B cell (primary cell): ENCODE results near the gene TMC3. TPM values are rescaled to one million over a fixed set of nuclear protein-coding genes. Genes with fewer than 3 reads are reported as not detected.

Experiments used
- ATAC-seq: fragments of 200-7000 bp; cut with Tn5 transposase; one replicate; pipeline ENCODE4 v1.10.0; 2021; ENCODE audit warnings: low read depth, mild to moderate bottlenecking, moderate number of reproducible peaks, moderate library complexity
- CTCF ChIA-PET: fragments of 350-600 bp; sonication (Branson Sonifier 250); formaldehyde crosslinking; loops from one replicate; lab custom pipeline; 2021; ENCODE audit warnings: antibody characterized with exemption, inconsistent platforms; lab: Charles Lee
- POLR2A ChIA-PET: fragments of 350-600 bp; sonication (Branson Sonifier 250); formaldehyde crosslinking; loops from one replicate; lab custom pipeline; 2021; ENCODE audit warnings: antibody characterized with exemption; lab: Charles Lee
- DNase-seq: peaks from one replicate; pipeline ENCODE4 v3.0.0; 2013
- H2AFZ ChIP-seq: 2 replicates; pipeline ENCODE4 v1.6.1; 2012; ENCODE audit warnings: mild to moderate bottlenecking, low read depth, low read length; ENCODE audit not compliant: insufficient read depth, poor library complexity, severe bottlenecking
- H3K27ac ChIP-seq, 2 donors: 1 replicate in 1 of 2; 2 replicates in 1 of 2; pipeline ENCODE4 v1.5.1; 2012 to 2013; ENCODE audit warnings: low read length in 2 of 2, mild to moderate bottlenecking in 2 of 2, moderate library complexity in 1 of 2
- H3K27me3 ChIP-seq, 4 experiments: fragments of 200-600 bp in 1 of 4; sonication (generic) in 1 of 4; replicated peaks in 1 of 4; 1 replicate in 2 of 4; 2 replicates in 2 of 4; pipeline versions ENCODE4 v1.6.1 to v1.7.0; 2013 to 2016; ENCODE audit warnings: low read length in 3 of 4, mild to moderate bottlenecking in 2 of 4, mixed read lengths in 1 of 4, moderate library complexity in 1 of 4; ENCODE audit not compliant: insufficient read depth in 4 of 4, control insufficient read depth in 3 of 4; ENCODE audit errors: control extremely low read depth in 1 of 4
- H3K36me3 ChIP-seq, 2 experiments: replicated peaks in 1 of 2; 1 replicate in 1 of 2; 2 replicates in 1 of 2; pipeline versions ENCODE4 v1.6.1 to v1.7.1; 2013; ENCODE audit warnings: low read length in 1 of 2; ENCODE audit not compliant: insufficient read depth in 2 of 2, control insufficient read depth in 1 of 2; ENCODE audit errors: control extremely low read depth in 1 of 2, extremely low read depth in 1 of 2
- H3K4me1 ChIP-seq, 2 donors: fragments of 200-600 bp in 1 of 2; sonication (generic) in 1 of 2; 1 replicate in 1 of 2; 2 replicates in 1 of 2; pipeline versions ENCODE4 v1.5.1 to v1.6.1; 2013 to 2017; ENCODE audit warnings: low read length in 2 of 2; ENCODE audit not compliant: control insufficient read depth in 2 of 2, insufficient read depth in 2 of 2
- H3K4me2 ChIP-seq: replicated peaks from 2 replicates; pipeline ENCODE3; 2012; ENCODE audit warnings: mild to moderate bottlenecking, low read depth, low read length; ENCODE audit not compliant: poor library complexity, severe bottlenecking
- H3K4me3 ChIP-seq, 5 experiments: fragments of 200-600 bp in 1 of 5; sonication (generic) in 1 of 5; 1 replicate in 3 of 5; 2 replicates in 2 of 5; pipeline versions ENCODE4 v1.5.1 to v1.7.0; 2011 to 2016; ENCODE audit warnings: low read length in 4 of 5, mild to moderate bottlenecking in 4 of 5, low read depth in 2 of 5, control low read depth in 1 of 5, moderate library complexity in 1 of 5; ENCODE audit not compliant: insufficient read depth in 1 of 5; ENCODE audit errors: control extremely low read depth in 1 of 5, extremely low read depth in 1 of 5
- H3K79me2 ChIP-seq: fragments of 200-600 bp; sonication (generic); one replicate; pipeline ENCODE4 v1.6.0; 2016; ENCODE audit warnings: low read length; ENCODE audit not compliant: control insufficient read depth, insufficient read depth
- H3K9ac ChIP-seq: fragments of 200-600 bp; sonication (generic); 2 replicates; pipeline ENCODE4 v1.6.1; 2017; ENCODE audit warnings: mild to moderate bottlenecking, low read length, moderate library complexity
- H3K9me3 ChIP-seq, 3 donors: one replicate each; pipeline versions ENCODE4 v1.6.1 to v1.7.1; 2013; ENCODE audit warnings: low read length in 2 of 3; ENCODE audit not compliant: control insufficient read depth in 2 of 3, insufficient read depth in 1 of 3; ENCODE audit errors: control extremely low read depth in 1 of 3
- H4K20me1 ChIP-seq: 2 replicates; pipeline ENCODE4 v1.6.0; 2012; ENCODE audit warnings: mild to moderate bottlenecking, low read length; ENCODE audit not compliant: insufficient read depth, control insufficient read depth, poor library complexity, severe bottlenecking
- H3K27ac Mint-ChIP-seq: one replicate; pipeline ENCODE4 v1.8.0; 2021; ENCODE audit warnings: mixed read lengths
- H3K27me3 Mint-ChIP-seq: one replicate; pipeline ENCODE4 v1.8.0; 2021; ENCODE audit warnings: mixed read lengths
- H3K4me1 Mint-ChIP-seq: one replicate; pipeline ENCODE4 v1.8.0; 2021; ENCODE audit warnings: mixed read lengths
- H3K4me3 Mint-ChIP-seq: one replicate; pipeline ENCODE4 v1.8.0; 2021; ENCODE audit warnings: mixed read lengths
- H3K9me3 Mint-ChIP-seq: one replicate; pipeline ENCODE4 v1.8.0; 2022; ENCODE audit warnings: mixed read lengths; ENCODE audit not compliant: insufficient read depth
- CTCF ChIP-seq: fragments of 200-600 bp; IDR thresholded peaks from one replicate; pipeline ENCODE4 v1.8.0; 2022; ENCODE audit warnings: antibody characterized with exemption, mild to moderate bottlenecking
- EZH2 ChIP-seq: IDR thresholded peaks from 2 replicates; pipeline ENCODE4 v1.6.1; 2012; ENCODE audit warnings: borderline replicate concordance, low read depth, mild to moderate bottlenecking, moderate library complexity, low read length; ENCODE audit not compliant: insufficient read depth, poor library complexity, severe bottlenecking
- WGBS: methylation state at CpG from one replicate; pipeline ENCODE4 v1.1.5; 2013; ENCODE audit warnings: missing lambda C conversion rate; ENCODE audit not compliant: insufficient coverage; 5-methylcytosine and 5-hydroxymethylcytosine counted together
- intact Hi-C: fragments of 100-400 bp; cut with micrococcal nuclease; formaldehyde crosslinking; loops from one replicate; pipeline ENCODE4 v1.10.0; 2022
- polyA plus RNA-seq: library from polyadenylated mRNA; depleted of rRNA; stranded (reverse); fragments of >200 nt; gene quantifications from 2 replicates; pipeline ENCODE4 v1.2.3, GENCODE V29; 2012
- total RNA-seq, 2 donors: library from RNA; stranded (reverse); fragments of 120-200 nt in 1 of 2; gene quantifications; 1 replicate in 1 of 2; 2 replicates in 1 of 2; pipeline versions ENCODE4 v1.2.3 to v1.2.4, GENCODE V29; 2013 to 2022

The TMC3 gene
- total and polyA plus RNA-seq, 2 donors (not counting 1 experiment from before 2014, with no cell fraction given): not detected

GRCh38 chr15:81316267-81316666, 57.7 kb downstream of the TMC3 start:
- ChIA-PET POLR2A (no interaction called here), CTCF (no interaction called here)
- Histone ChIP-seq H3K9me3 (no peaks in the 10 kb centered on the region), H3K79me2 (peaks cover 49% of the 10 kb centered on the region), H3K4me2 (no peak overlapping the region), H3K36me3 (peaks cover 0 to 39% of the 10 kb centered on the region in 2 experiments), H3K9ac (no peak overlapping the region), H3K27me3 (no peaks in the 10 kb centered on the region), H4K20me1 (peaks cover 16% of the 10 kb centered on the region), H3K4me3 (no peak overlapping the region), H2AFZ (no peak overlapping the region), H3K4me1 (peaks cover 79 to 86% of the 10 kb centered on the region in 2 donors), H3K27ac (peak overlapping the region; percentile 47 to 88)
- peak overlapping the region; percentile 88 for H3K27ac Mint-ChIP-seq
- DNase-seq: no peak
- no peak for ATAC-seq
- intact Hi-C loops: loop anchor here (2.0 kb wide), 1 partner anchor 13 kb away; no protein-coding TSS in a partner anchor
- H3K27me3 Mint-ChIP-seq: no peaks in the 10 kb centered on the region
- H3K4me1 Mint-ChIP-seq: peaks cover 78% of the 10 kb centered on the region
- H3K4me3 Mint-ChIP-seq: peak overlapping the region; percentile 20
- no peaks in the 10 kb centered on the region for H3K9me3 Mint-ChIP-seq
- WGBS: 81% methylated on average over 2 of the region's 3 CpGs
- no peak for TF ChIP-seq EZH2
- no peak for TF ChIP-seq CTCF

DNA sequence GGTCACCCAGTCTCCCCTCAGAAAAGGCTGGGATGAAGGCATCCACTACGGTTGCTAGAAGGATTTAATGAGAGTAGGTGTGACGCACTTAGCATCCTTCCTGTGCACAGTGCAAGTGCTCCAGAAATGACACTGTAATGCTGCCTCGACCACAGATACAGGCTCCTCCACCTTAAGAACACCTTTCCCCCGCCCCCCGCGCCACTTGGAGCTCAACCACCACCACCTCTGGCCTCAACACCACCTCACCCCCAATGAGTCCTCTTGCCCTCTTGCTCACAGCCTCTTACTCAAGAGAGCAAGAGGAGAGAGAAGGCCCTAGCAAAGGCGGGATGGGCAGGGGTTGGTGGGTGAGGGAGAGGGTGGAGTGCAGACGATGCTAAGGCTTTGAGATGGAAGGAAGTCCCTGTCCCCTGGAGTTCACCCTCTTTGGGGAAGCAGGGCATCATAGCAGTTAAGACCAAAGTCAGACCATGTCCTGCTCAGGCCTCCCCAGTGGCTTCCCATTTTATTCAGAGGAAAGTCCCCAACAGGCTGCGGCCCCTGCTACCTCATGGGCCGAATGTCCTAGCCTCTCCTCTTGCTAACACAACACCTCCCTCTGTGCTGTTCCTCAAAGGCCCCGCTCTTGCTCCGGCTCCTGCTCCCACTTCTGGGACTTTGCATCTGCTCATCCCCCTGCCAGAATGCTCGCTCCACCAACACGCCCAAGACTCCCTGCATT, 58.4 kb downstream of the TMC3 start:
- intact Hi-C loops: loop anchor here (2.0 kb wide), 1 partner anchor 13 kb away; no protein-coding TSS in a partner anchor
- Histone ChIP-seq H3K9me3 (no peaks in the 10 kb centered on the region), H2AFZ (no peak overlapping the region), H3K27ac (peak overlapping the region; percentile 47 to 88), H3K4me2 (peak overlapping the region; percentile 21), H4K20me1 (peaks cover 22% of the 10 kb centered on the region), H3K4me3 (no peak overlapping the region), H3K79me2 (peaks cover 45% of the 10 kb centered on the region), H3K4me1 (peaks cover 81 to 90% of the 10 kb centered on the region in 2 donors), H3K36me3 (peaks cover 0 to 44% of the 10 kb centered on the region in 2 experiments), H3K27me3 (no peaks in the 10 kb centered on the region), H3K9ac (no peak overlapping the region)
- ChIA-PET CTCF (interaction anchor here (2.2 kb wide), 1 partner anchor 40 kb away, joined by 6 read pairs; no protein-coding TSS in a partner anchor), POLR2A (interaction anchor here (0.8 to 0.9 kb wide), 3 partner anchors 19 to 85 kb away, joined by 4 read pairs; no protein-coding TSS in a partner anchor)
- Mint-ChIP-seq H3K27me3 (no peaks in the 10 kb centered on the region), H3K9me3 (no peaks in the 10 kb centered on the region), H3K4me3 (peak overlapping the region; percentile 20), H3K27ac (peak overlapping the region; percentile 88), H3K4me1 (peaks cover 85% of the 10 kb centered on the region)
- no peak for TF ChIP-seq CTCF
- no peak for TF ChIP-seq EZH2
- ATAC-seq (no peak), DNase-seq (no peak)
- WGBS: 76% methylated on average over 7 of the region's 14 CpGs
